ENCODE measurements around the gene SLC25A39.
A peak's percentile ranks its signal among the peaks of the same experiment; 100 is the strongest.
"Not testable (repeated sequence)": the region's sequence is repeated elsewhere in the genome, so short reads cannot be mapped to it uniquely, and the experiment has no call there.

SLC25A39 gene

DNA sequence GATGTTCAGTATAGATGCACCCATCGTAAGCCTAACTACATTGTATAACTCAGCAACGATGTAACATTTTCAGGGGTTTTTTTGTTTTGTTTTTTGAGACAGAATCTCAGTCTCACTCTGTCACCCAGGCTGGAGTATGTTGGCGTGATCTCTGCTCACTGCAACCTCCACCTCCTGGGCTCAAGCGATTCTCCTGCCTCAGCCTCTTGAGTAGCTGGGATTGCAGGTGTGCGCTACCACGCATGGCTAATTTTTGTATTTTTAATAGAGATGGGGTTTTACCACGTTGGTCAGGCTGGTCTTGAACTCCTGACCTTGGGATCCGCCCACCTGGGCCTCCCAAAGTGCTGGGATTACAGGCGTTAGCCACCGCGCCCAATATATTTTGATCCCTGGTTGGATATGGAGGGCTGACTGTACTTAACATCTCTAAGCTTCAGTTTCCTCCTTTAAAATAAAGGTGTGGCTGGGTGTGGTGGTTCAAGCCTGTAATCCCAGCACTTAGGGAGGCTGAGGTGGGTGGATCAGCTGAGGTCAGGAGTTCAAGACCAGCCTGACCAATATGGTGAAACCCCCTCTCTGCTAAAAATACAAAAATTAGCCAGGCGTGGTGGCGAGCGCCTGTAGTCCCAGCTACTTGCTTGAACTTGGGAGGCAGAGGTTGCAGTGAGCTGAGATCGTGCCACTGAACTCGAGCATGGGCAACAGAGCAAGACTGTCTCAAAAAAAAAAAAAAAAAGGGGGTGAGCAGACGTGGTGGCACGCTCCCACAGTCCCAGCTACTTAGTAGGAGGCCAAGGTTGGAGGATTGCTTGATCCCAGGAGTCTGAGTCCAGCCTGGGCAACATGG is 22.8 kb upstream of the SLC25A39 start:
- not testable (repeated sequence) for H3K56ac ChIP-seq (ENCODE audit: low read length); H3K23ac ChIP-seq (ENCODE audit: low read length); H3K18ac ChIP-seq (ENCODE audit: low read length); H3K79me1 ChIP-seq (ENCODE audit: low read length); H3K27me3 ChIP-seq (ENCODE audit: insufficient read depth, low read length, poor library complexity); H4K5ac ChIP-seq (ENCODE audit: low read length); H4K8ac ChIP-seq (ENCODE audit: low read depth, low read length); H2AK5ac ChIP-seq (ENCODE audit: low read length); H3K36me3 ChIP-seq (ENCODE audit: control insufficient read depth, insufficient read depth, low read length); H3K4me3 ChIP-seq (ENCODE audit: low read length); H2BK120ac ChIP-seq (ENCODE audit: low read depth, low read length); H3K27ac ChIP-seq (ENCODE audit: low read depth, low read length); H3K79me2 ChIP-seq (ENCODE audit: control insufficient read depth, insufficient read depth, low read length); H3K4me1 ChIP-seq (ENCODE audit: control insufficient read depth, low read depth, low read length); H2BK15ac ChIP-seq (replicated peaks; ENCODE audit: low read depth); H3K4me2 ChIP-seq (ENCODE audit: low read length); H3K9ac ChIP-seq (ENCODE audit: low read length); H2BK5ac ChIP-seq (ENCODE audit: low read length); H3K4ac ChIP-seq (ENCODE audit: low read depth, low read length); DNase-seq
- no CpG with 5 or more reads among the region's 18 CpGs for WGBS (ENCODE audit: extremely low coverage, insufficient coverage, low lambda C conversion rate)

DNA sequence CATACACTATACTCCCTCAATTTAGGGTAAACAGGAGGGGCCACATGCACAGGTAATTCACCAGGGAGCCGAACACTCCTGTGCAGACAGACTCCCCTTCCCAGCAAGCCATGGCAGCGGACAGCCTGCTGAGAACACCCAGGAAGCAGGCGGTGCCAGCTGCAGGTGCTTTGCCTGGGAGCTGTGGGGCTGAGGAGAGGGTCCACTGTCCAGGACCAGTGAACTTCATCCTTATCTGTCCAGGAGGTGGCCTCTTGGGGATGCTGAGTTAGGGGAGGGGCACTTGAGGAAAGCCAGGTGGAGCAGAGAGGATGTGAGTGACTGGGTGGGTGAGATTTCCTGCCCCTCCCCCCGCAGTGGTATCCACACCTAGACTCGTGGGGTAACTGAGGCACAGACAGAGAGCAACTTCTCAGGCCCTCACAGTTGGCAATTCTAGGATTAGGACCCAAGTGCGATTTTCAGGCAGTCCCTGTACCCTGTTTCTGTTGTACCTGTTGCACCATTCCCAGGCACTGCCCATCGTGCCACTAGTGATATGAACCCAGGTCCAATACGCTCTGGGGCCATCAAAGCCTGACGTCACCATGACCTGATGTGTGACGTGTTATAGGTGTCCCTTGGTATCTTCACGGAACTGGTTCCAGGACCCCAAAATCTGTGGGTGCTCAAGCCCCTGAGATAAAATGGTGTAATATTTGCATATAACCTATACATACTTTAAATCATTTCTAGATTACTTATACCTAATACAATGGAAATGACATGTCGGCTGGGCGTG is 21.6 kb upstream of the SLC25A39 start:
- Histone ChIP-seq H3K27ac (ENCODE audit: low read depth, low read length) (no peak overlapping the region), H3K4me1 (ENCODE audit: control insufficient read depth, low read depth, low read length) (no peaks in the 10 kb centered on the region), H2BK5ac (ENCODE audit: low read length) (no peak overlapping the region), H3K79me1 (ENCODE audit: low read length) (peaks cover 2% of the 10 kb centered on the region), H3K56ac (ENCODE audit: low read length) (no peak overlapping the region), H3K4me3 (ENCODE audit: low read length) (no peak overlapping the region), H3K9ac (ENCODE audit: low read length) (no peak overlapping the region), H2AK5ac (ENCODE audit: low read length) (no peak overlapping the region), H4K8ac (ENCODE audit: low read depth, low read length) (no peak overlapping the region), H3K27me3 (ENCODE audit: insufficient read depth, low read length, poor library complexity) (no peaks in the 10 kb centered on the region), H3K36me3 (ENCODE audit: control insufficient read depth, insufficient read depth, low read length) (no peaks in the 10 kb centered on the region), H3K79me2 (ENCODE audit: control insufficient read depth, insufficient read depth, low read length) (no peaks in the 10 kb centered on the region), H3K23ac (ENCODE audit: low read length) (no peak overlapping the region), H3K4me2 (ENCODE audit: low read length) (no peak overlapping the region), H3K18ac (ENCODE audit: low read length) (no peak overlapping the region), H3K4ac (ENCODE audit: low read depth, low read length) (no peak overlapping the region), H2BK120ac (ENCODE audit: low read depth, low read length) (no peak overlapping the region), H2BK15ac (replicated peaks; ENCODE audit: low read depth) (no peak overlapping the region), H4K5ac (ENCODE audit: low read length) (no peak overlapping the region)
- WGBS (ENCODE audit: extremely low coverage, insufficient coverage, low lambda C conversion rate) = no CpG with 5 or more reads among the region's 13 CpGs
- no peak for DNase-seq

GRCh38 chr17:44345454-44346026 is 20.9 kb upstream of the SLC25A39 start:
- peak overlapping the region; percentile 83 for H3K9ac ChIP-seq (ENCODE audit: low read length)
- H3K79me2 ChIP-seq (ENCODE audit: control insufficient read depth, insufficient read depth, low read length) = no peaks in the 10 kb centered on the region
- peak overlapping the region; percentile 66 for H3K23ac ChIP-seq (ENCODE audit: low read length)
- peak overlapping the region; percentile 92 for H3K56ac ChIP-seq (ENCODE audit: low read length)
- peaks cover 2% of the 10 kb centered on the region for H3K79me1 ChIP-seq (ENCODE audit: low read length)
- H3K27me3 ChIP-seq (ENCODE audit: insufficient read depth, low read length, poor library complexity) = no peaks in the 10 kb centered on the region
- H3K4ac ChIP-seq (ENCODE audit: low read depth, low read length) = no peak overlapping the region
- H3K4me2 ChIP-seq (ENCODE audit: low read length) = peak overlapping the region; percentile 98
- H4K5ac ChIP-seq (ENCODE audit: low read length) = no peak overlapping the region
- no CpG with 5 or more reads among the region's 21 CpGs for WGBS (ENCODE audit: extremely low coverage, insufficient coverage, low lambda C conversion rate)
- H2BK5ac ChIP-seq (ENCODE audit: low read length) = no peak overlapping the region
- peak overlapping the region; percentile 74 for H3K4me3 ChIP-seq (ENCODE audit: low read length)
- DNase-seq = peak; percentile 89
- H3K36me3 ChIP-seq (ENCODE audit: control insufficient read depth, insufficient read depth, low read length) = no peaks in the 10 kb centered on the region
- H4K8ac ChIP-seq (ENCODE audit: low read depth, low read length) = no peak overlapping the region
- no peak overlapping the region for H2BK15ac ChIP-seq (replicated peaks; ENCODE audit: low read depth)
- H2BK120ac ChIP-seq (ENCODE audit: low read depth, low read length) = no peak overlapping the region
- H3K18ac ChIP-seq (ENCODE audit: low read length) = no peak overlapping the region
- no peak overlapping the region for H3K27ac ChIP-seq (ENCODE audit: low read depth, low read length)
- H2AK5ac ChIP-seq (ENCODE audit: low read length) = no peak overlapping the region
- H3K4me1 ChIP-seq (ENCODE audit: control insufficient read depth, low read depth, low read length) = no peaks in the 10 kb centered on the region

GRCh38 chr17:44344939-44345453 is 20.4 kb upstream of the SLC25A39 start, which contains the start of gene GRN:
Gene GRN (plus strand): TSS chr17:44345302. CDS start chr17:44349165, 3,863 bp downstream.
- H3K23ac ChIP-seq (ENCODE audit: low read length) = peak within 1 kb of the TSS; percentile 66
- peak within 1 kb of the TSS; percentile 98 for H3K4me2 ChIP-seq (ENCODE audit: low read length)
- H3K27me3 ChIP-seq (ENCODE audit: insufficient read depth, low read length, poor library complexity) = no peaks in the 10 kb centered on the region
- H3K4ac ChIP-seq (ENCODE audit: low read depth, low read length) = no peak within 1 kb of the TSS
- H3K27ac ChIP-seq (ENCODE audit: low read depth, low read length) = no peak within 1 kb of the TSS
- H2AK5ac ChIP-seq (ENCODE audit: low read length) = no peak within 1 kb of the TSS
- DNase-seq = peak; percentile 100
- peaks cover 2% of the 10 kb centered on the region for H3K79me1 ChIP-seq (ENCODE audit: low read length)
- no peaks in the 10 kb centered on the region for H3K36me3 ChIP-seq (ENCODE audit: control insufficient read depth, insufficient read depth, low read length)
- no peak within 1 kb of the TSS for H2BK5ac ChIP-seq (ENCODE audit: low read length)
- H2BK120ac ChIP-seq (ENCODE audit: low read depth, low read length) = no peak within 1 kb of the TSS
- H3K4me1 ChIP-seq (ENCODE audit: control insufficient read depth, low read depth, low read length) = no peaks in the 10 kb centered on the region
- peak within 1 kb of the TSS; percentile 92 for H3K56ac ChIP-seq (ENCODE audit: low read length)
- no peak within 1 kb of the TSS for H4K8ac ChIP-seq (ENCODE audit: low read depth, low read length)
- H3K18ac ChIP-seq (ENCODE audit: low read length) = no peak within 1 kb of the TSS
- no peak within 1 kb of the TSS for H4K5ac ChIP-seq (ENCODE audit: low read length)
- no peaks in the 10 kb centered on the region for H3K79me2 ChIP-seq (ENCODE audit: control insufficient read depth, insufficient read depth, low read length)
- WGBS (ENCODE audit: extremely low coverage, insufficient coverage, low lambda C conversion rate) = no CpG with 5 or more reads among the region's 26 CpGs
- H3K9ac ChIP-seq (ENCODE audit: low read length) = peak within 1 kb of the TSS; percentile 83
- H2BK15ac ChIP-seq (replicated peaks; ENCODE audit: low read depth) = no peak within 1 kb of the TSS
- peak within 1 kb of the TSS; percentile 74 for H3K4me3 ChIP-seq (ENCODE audit: low read length)

DNA sequence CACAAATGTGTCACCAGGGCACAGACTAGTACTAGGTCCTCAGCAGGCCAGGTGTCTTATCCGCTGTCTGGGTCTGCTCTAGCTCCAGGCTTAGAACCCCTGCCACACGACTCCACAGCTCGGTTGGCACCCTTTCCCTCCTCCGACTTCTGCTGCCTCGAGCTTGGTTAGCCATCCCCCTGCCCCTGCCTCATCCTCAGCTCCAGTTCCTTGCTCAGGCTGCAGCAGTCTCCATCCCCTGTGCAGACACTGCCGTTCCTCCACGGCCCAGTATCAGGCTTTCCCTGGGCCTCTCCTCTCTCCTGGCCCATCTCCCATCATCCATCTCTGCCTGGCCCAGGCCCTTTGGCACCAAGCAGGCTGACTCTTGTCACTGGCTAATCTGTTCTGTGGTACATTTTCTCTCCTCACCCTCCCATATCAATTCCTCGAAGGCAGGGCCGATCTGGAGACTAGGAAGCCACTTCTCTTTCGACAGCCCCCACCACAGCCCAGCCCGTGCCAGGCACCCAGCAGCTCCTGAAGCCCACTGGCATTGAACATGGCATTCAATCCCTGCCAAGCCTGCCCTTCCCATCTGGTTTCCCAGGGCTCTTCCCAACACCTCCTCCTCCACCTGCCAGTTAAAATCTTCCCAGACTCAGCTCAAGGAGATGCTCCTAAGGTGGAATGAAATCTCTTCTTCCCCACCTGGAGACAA is 19.0 kb upstream of the SLC25A39 start:
- DNase-seq = no peak
- Histone ChIP-seq H3K4me3 (ENCODE audit: low read length) (no peak overlapping the region), H3K4ac (ENCODE audit: low read depth, low read length) (no peak overlapping the region), H3K9ac (ENCODE audit: low read length) (no peak overlapping the region), H3K4me1 (ENCODE audit: control insufficient read depth, low read depth, low read length) (no peaks in the 10 kb centered on the region), H3K4me2 (ENCODE audit: low read length) (no peak overlapping the region), H2BK5ac (ENCODE audit: low read length) (no peak overlapping the region), H3K56ac (ENCODE audit: low read length) (no peak overlapping the region), H2AK5ac (ENCODE audit: low read length) (no peak overlapping the region), H4K8ac (ENCODE audit: low read depth, low read length) (no peak overlapping the region), H2BK120ac (ENCODE audit: low read depth, low read length) (no peak overlapping the region), H4K5ac (ENCODE audit: low read length) (no peak overlapping the region), H3K23ac (ENCODE audit: low read length) (no peak overlapping the region), H2BK15ac (replicated peaks; ENCODE audit: low read depth) (no peak overlapping the region), H3K27me3 (ENCODE audit: insufficient read depth, low read length, poor library complexity) (no peaks in the 10 kb centered on the region), H3K79me2 (ENCODE audit: control insufficient read depth, insufficient read depth, low read length) (no peaks in the 10 kb centered on the region), H3K79me1 (ENCODE audit: low read length) (peaks cover 2% of the 10 kb centered on the region), H3K36me3 (ENCODE audit: control insufficient read depth, insufficient read depth, low read length) (no peaks in the 10 kb centered on the region), H3K18ac (ENCODE audit: low read length) (no peak overlapping the region), H3K27ac (ENCODE audit: low read depth, low read length) (no peak overlapping the region)
- no CpG with 5 or more reads among the region's 11 CpGs for WGBS (ENCODE audit: extremely low coverage, insufficient coverage, low lambda C conversion rate)
